Keratinocyte (primary cell): Measurements from ENCODE around the gene RNF148. TPM values are rescaled to one million over a fixed set of nuclear protein-coding genes. Genes with fewer than 3 reads are reported as not detected.

Source experiments
- DNase-seq: peaks from one replicate; pipeline ENCODE4 v3.0.0-alpha.2; 2011; ENCODE audit warnings: low read depth, missing footprints, low spot score
- FAIRE-seq: peaks from 2 replicates; lab custom pipeline; 2011; peaks lifted over from hg19 to GRCh38; lab: Jason Lieb, UNC
- H2AFZ ChIP-seq: 2 replicates; pipeline ENCODE4 v1.6.0; 2012; ENCODE audit warnings: low read length, control low read depth, inconsistent platforms; ENCODE audit not compliant: control insufficient read depth
- H3K27ac ChIP-seq: 2 replicates; pipeline ENCODE4 v1.5.1; 2011; ENCODE audit warnings: low read length; ENCODE audit not compliant: control insufficient read depth, insufficient read depth
- H3K27me3 ChIP-seq: 3 replicates; pipeline ENCODE4 v1.6.0; 2011; ENCODE audit warnings: low read length; ENCODE audit not compliant: control insufficient read depth, insufficient read depth; ENCODE audit errors: extremely low read depth
- H3K36me3 ChIP-seq, 2 experiments: 2 replicates in 1 of 2; 3 replicates in 1 of 2; pipeline ENCODE4 v1.5.1; 2011; ENCODE audit warnings: low read length in 2 of 2, mild to moderate bottlenecking in 1 of 2; ENCODE audit not compliant: control insufficient read depth in 2 of 2, insufficient read depth in 2 of 2; ENCODE audit errors: extremely low read depth in 1 of 2
- H3K4me1 ChIP-seq: 3 replicates; pipeline ENCODE4 v1.5.1; 2011; ENCODE audit warnings: low read length; ENCODE audit not compliant: control insufficient read depth, insufficient read depth; ENCODE audit errors: extremely low read depth
- H3K4me2 ChIP-seq: 3 replicates; pipeline ENCODE4 v1.6.0; 2011; ENCODE audit warnings: low read depth, low read length; ENCODE audit not compliant: control insufficient read depth, insufficient read depth; ENCODE audit errors: extremely low read depth
- H3K4me3 ChIP-seq, 3 experiments: fragments of 200-600 bp in 1 of 3; sonication (generic) in 1 of 3; 2 replicates in 2 of 3; 3 replicates in 1 of 3; pipeline ENCODE4 v1.5.1; 2011 to 2016; ENCODE audit warnings: low read length in 3 of 3, mild to moderate bottlenecking in 3 of 3, control low read depth in 2 of 3, inconsistent platforms in 1 of 3, low read depth in 1 of 3, mixed read lengths in 1 of 3, mixed run types in 1 of 3, moderate library complexity in 1 of 3; ENCODE audit not compliant: control insufficient read depth in 2 of 3, insufficient read depth in 2 of 3; ENCODE audit errors: extremely low read depth in 1 of 3
- H3K79me2 ChIP-seq: 2 replicates; pipeline ENCODE4 v1.6.0; 2012; ENCODE audit warnings: low read length; ENCODE audit not compliant: control insufficient read depth, insufficient read depth
- H3K9ac ChIP-seq: 3 replicates; pipeline ENCODE4 v1.6.0; 2011; ENCODE audit warnings: low read length; ENCODE audit not compliant: control insufficient read depth, insufficient read depth; ENCODE audit errors: extremely low read depth
- H3K9me1 ChIP-seq: 3 replicates; pipeline ENCODE4 v1.6.0; 2011; ENCODE audit warnings: low read length; ENCODE audit not compliant: control insufficient read depth, insufficient read depth; ENCODE audit errors: extremely low read depth
- H3K9me3 ChIP-seq: 2 replicates; pipeline ENCODE4 v1.5.1; 2012; ENCODE audit warnings: low read depth, low read length; ENCODE audit not compliant: control insufficient read depth
- H4K20me1 ChIP-seq: 3 replicates; pipeline ENCODE4 v1.6.0; 2011; ENCODE audit warnings: low read length; ENCODE audit not compliant: control insufficient read depth, insufficient read depth; ENCODE audit errors: extremely low read depth
- CTCF ChIP-seq, 3 experiments: IDR thresholded peaks in 1 of 3; conservative IDR thresholded peaks in 1 of 3; optimal IDR thresholded peaks in 1 of 3; 2 replicates in 2 of 3; 3 replicates in 1 of 3; pipeline versions ENCODE3 to v1.5.1; 2011; ENCODE audit warnings: low read length in 3 of 3, mild to moderate bottlenecking in 3 of 3, moderate library complexity in 2 of 3, control low read depth in 1 of 3, inconsistent platforms in 1 of 3; ENCODE audit not compliant: insufficient read depth in 2 of 3; ENCODE audit errors: extremely low read depth in 1 of 3
- EZH2 ChIP-seq: IDR thresholded peaks from one replicate; pipeline ENCODE4 v1.6.1; 2012; ENCODE audit warnings: inconsistent platforms, mild to moderate bottlenecking, low read length, moderate library complexity
- dilution Hi-C: fragments of 300-500 bp; cut with MboI; formaldehyde crosslinking; loops from one replicate; pipeline ENCODE4 v1.7.0; 2020; ENCODE audit warnings: low sequenced_read_pairs; ENCODE audit not compliant: extremely low pct_ligation_motif_present
- polyA plus RNA-seq, 5 experiments: library from polyadenylated mRNA; depleted of rRNA in 3 of 5; stranded (reverse) in 3 of 5; stranded (forward) in 1 of 5; unstranded in 1 of 5; fragments of >200 nt; gene quantifications; 1 replicate in 1 of 5; 2 replicates in 3 of 5; 3 replicates in 1 of 5; pipeline versions ENCODE4 v1.2.1 to v1.2.3, GENCODE V29; 2011 to 2012; ENCODE audit warnings: missing spikeins in 2 of 5, low read depth in 1 of 5, low replicate concordance in 1 of 5

Gene RNF148
- polyA plus RNA-seq, 1 donor (not counting 4 experiments of a cell fraction or from before 2014, with no cell fraction given): not detected

- DNase-seq (no peak), FAIRE-seq (no peak)
- dilution Hi-C loops: no loop called here
- H3K4me1 ChIP-seq: no peaks in the 10 kb centered on the region
- H3K27me3 ChIP-seq: no peaks in the 10 kb centered on the region
- TF ChIP-seq CTCF (optimal IDR thresholded peaks at IDR 0.05 in 1 of 3, IDR thresholded peaks at IDR 0.05 in 1 of 3, conservative IDR thresholded peaks at IDR 0.05 in 1 of 3; ENCODE audit: extremely low read depth in 1 of 3, insufficient read depth in 2 of 3, low read length in 3 of 3): no peak
- no peak overlapping the region for H3K27ac ChIP-seq
- no peaks in the 10 kb centered on the region for H3K9me1 ChIP-seq
- H3K9ac ChIP-seq: no peak overlapping the region
- no peak overlapping the region for H2AFZ ChIP-seq
- H4K20me1 ChIP-seq: no peaks in the 10 kb centered on the region
- no peaks in the 10 kb centered on the region for H3K79me2 ChIP-seq
- no peaks in the 10 kb centered on the region for H3K9me3 ChIP-seq
- H3K36me3 ChIP-seq: no peaks in the 10 kb centered on the region
- no peak overlapping the region for H3K4me3 ChIP-seq
- no peak overlapping the region for H3K4me2 ChIP-seq
These were observed 25.6 kb downstream of the RNF148 start for GRCh38 chr7:122677149-122677548.

GRCh38 chr7:122676466-122676865 is 26.3 kb downstream of the RNF148 start:
- no peaks in the 10 kb centered on the region for H3K9me1 ChIP-seq
- no peaks in the 10 kb centered on the region for H3K36me3 ChIP-seq
- dilution Hi-C loops: no loop called here
- no peak for TF ChIP-seq CTCF (optimal IDR thresholded peaks at IDR 0.05 in 1 of 3, IDR thresholded peaks at IDR 0.05 in 1 of 3, conservative IDR thresholded peaks at IDR 0.05 in 1 of 3; ENCODE audit: extremely low read depth in 1 of 3, insufficient read depth in 2 of 3, low read length in 3 of 3)
- no peak for TF ChIP-seq EZH2
- no peak overlapping the region for H3K9ac ChIP-seq
- H3K4me2 ChIP-seq: no peak overlapping the region
- H3K4me3 ChIP-seq: no peak overlapping the region
- H3K27me3 ChIP-seq: no peaks in the 10 kb centered on the region
- H3K9me3 ChIP-seq: no peaks in the 10 kb centered on the region
- no peaks in the 10 kb centered on the region for H3K79me2 ChIP-seq
- no peak overlapping the region for H3K27ac ChIP-seq
- H4K20me1 ChIP-seq: no peaks in the 10 kb centered on the region
- H3K4me1 ChIP-seq: no peaks in the 10 kb centered on the region
- no peak overlapping the region for H2AFZ ChIP-seq
- DNase-seq (no peak), FAIRE-seq (no peak)
